H54 (cell line): ENCODE measurements around the gene OPCML.

ENCODE experiments used
- DNase-seq: peaks from one replicate; pipeline ENCODE4 v3.0.0; 2011; ENCODE audit warnings: low spot score, mixed read lengths; ENCODE audit not compliant: insufficient read length
- FAIRE-seq: peaks from 3 replicates; lab custom pipeline; 2011; peaks lifted over from hg19 to GRCh38; lab: Jason Lieb, UNC
- POLR2A ChIP-seq: IDR thresholded peaks from 2 replicates; pipeline ENCODE4 v1.6.1; 2011; ENCODE audit warnings: low read depth, mild to moderate bottlenecking, low read length

The OPCML gene

GRCh38 chr11:133524488-133524887, 7.8 kb downstream of the OPCML start:
- TF ChIP-seq POLR2A: no peak
- DNase-seq: no peak
- FAIRE-seq: no peak

DNA sequence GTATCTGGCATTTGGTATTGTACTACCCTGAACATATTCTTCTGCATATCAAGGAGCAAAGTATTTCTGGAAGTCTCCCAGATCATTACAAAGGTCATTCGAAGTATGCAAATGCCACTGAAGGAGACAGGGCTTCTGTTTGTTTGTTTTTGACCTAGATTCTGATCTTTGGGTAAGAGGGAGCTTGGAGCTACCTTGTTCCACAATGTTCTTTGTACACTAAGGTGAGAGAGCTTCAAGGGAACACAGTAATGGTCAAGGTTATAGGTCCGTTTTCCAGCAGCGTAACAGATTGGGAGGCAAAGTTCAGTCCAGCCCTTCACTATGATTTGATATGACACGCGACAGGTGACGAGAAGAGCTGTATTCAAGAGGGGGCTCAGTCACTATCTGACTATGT, 10.0 kb downstream of the OPCML start:
- TF ChIP-seq POLR2A: no peak
- FAIRE-seq: no peak
- no peak for DNase-seq

DNA sequence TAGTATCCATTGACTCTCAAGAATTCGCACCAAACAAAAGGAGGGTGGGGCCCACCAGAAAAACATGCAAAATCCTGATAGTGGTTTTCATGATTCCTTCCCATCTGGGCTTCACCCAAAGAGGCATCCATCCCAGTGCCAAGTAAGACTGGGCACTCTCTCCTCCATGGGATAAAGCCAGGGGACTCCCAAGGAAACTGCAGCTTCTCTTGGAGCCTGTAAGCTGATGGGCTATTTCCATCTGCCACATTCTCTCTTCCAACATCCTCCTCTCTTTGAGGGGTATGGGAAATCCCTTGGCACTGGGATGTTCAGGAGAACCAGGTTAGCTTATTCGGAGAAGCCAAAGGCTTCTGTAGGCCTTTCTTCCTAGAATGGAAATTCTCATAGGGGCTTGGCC, 10.8 kb downstream of the OPCML start:
- no peak for TF ChIP-seq POLR2A
- FAIRE-seq: no peak
- DNase-seq: no peak

GRCh38 chr11:133520707-133521106, 11.6 kb downstream of the OPCML start:
- FAIRE-seq (no peak), DNase-seq (no peak)
- TF ChIP-seq POLR2A: no peak

GRCh38 chr11:133519560-133519959, 12.7 kb downstream of the OPCML start:
- DNase-seq (no peak), FAIRE-seq (no peak)
- TF ChIP-seq POLR2A: no peak

DNA sequence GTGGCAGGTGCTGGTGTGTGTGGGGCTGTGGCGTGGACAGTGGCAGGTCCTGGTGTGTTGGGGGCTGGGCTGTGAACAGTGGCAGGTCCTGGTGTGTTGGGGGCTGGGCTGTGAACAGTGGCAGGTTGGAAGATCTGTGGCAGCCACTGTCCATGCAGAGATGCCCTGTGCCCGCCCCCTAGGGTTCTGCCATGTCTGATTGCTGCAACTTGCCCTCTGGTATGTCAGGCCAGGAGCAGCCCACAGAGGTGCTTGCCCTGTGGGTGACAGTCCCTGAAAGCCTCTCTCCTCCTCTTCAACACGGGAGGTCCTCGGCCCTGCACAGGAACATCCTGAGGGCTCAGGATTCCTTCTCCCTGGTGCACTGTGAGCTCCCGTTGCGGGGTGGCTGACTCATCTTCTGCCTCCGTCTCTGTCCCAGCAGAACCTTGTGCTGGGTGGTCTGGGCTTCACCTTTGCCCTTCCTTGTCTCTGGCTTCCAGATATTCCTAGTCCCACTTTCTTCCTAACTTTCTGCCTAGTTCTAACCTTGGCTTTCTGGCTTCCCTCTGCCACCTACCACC, 13.5 kb downstream of the OPCML start:
- no peak for TF ChIP-seq POLR2A
- FAIRE-seq (no peak), DNase-seq (no peak)

- FAIRE-seq: no peak
- no peak for DNase-seq
- no peak for TF ChIP-seq POLR2A
These were observed 15.5 kb downstream of the OPCML start for GRCh38 chr11:133516845-133517244.

GRCh38 chr11:133515107-133515506, 17.2 kb downstream of the OPCML start:
- no peak for TF ChIP-seq POLR2A
- DNase-seq: no peak
- no peak for FAIRE-seq

GRCh38 chr11:133509924-133510697, 22.2 kb downstream of the OPCML start:
- no peak for DNase-seq
- no peak for TF ChIP-seq POLR2A
- no peak for FAIRE-seq

GRCh38 chr11:133508468-133508867, 23.8 kb downstream of the OPCML start:
- FAIRE-seq (no peak), DNase-seq (no peak)
- no peak for TF ChIP-seq POLR2A

DNA sequence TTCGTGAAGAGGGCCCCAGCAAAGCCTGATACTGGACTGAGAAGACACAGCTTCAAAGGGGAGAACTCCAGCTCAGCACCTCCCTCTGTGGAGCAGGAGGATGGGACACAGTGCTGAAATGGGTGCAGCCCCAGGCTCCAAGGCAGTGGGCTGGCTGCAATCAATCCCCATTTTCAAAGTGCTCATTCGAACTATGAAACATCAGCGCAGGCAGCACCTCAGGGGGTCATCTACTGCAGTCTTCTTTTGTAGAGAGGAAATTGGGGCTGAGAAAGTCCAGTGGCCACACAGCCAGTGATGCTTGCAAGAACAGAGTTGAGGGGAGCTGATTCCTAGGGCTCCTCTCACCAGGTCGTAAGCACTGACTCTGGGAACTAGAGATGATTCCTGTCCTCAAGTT, 25.1 kb downstream of the OPCML start:
- FAIRE-seq (no peak), DNase-seq (no peak)
- TF ChIP-seq POLR2A: no peak

GRCh38 chr11:133506551-133507094, 25.7 kb downstream of the OPCML start:
- no peak for TF ChIP-seq POLR2A
- no peak for FAIRE-seq
- no peak for DNase-seq

DNA sequence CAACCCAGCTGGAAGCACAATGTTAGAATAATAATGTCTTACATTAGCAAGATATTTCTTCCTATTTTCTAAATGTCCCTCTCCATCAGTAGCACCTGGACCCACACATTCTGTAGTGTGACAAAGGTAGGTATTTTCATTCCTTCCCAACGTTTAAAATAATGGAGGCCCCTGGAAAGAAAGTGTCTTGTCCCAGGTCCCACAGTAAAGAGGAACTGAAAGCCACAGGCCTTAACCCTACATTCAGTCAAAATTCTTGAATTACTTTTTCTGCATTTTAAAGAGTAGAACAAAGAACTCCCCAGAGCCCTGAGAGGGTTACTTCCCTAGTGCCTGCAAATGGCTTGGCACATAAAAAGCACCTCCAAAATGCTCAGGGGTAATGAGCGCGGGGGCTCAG, 26.3 kb downstream of the OPCML start:
- no peak for DNase-seq
- FAIRE-seq: no peak
- TF ChIP-seq POLR2A: no peak

DNA sequence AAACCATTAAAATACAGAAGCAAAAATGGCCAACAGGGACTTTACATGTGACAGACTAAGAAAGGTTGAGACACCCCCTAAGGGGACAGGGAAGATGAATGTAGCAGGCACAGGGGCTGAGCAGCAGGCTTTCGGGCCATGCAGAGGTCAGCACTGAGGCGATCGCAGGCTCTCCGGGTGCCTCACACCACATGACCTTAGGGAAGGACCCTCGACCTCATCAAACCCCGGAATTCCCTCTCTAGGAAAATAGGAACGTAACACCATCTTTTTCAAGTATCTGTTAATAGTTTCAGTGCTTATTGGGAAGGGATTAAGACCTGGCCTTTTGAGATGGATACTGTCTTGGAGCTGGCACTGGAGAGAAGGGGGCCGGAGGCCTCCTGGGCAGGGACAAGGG, 27.4 kb downstream of the OPCML start:
- DNase-seq (no peak), FAIRE-seq (no peak)
- no peak for TF ChIP-seq POLR2A

GRCh38 chr11:133503776-133504175, 28.5 kb downstream of the OPCML start:
- DNase-seq (no peak), FAIRE-seq (no peak)
- TF ChIP-seq POLR2A: no peak
